Fibroblast of skin of left biceps (primary cell): ENCODE measurements around the gene MUC5AC.
"Not testable (repeated sequence)": the region's sequence is repeated elsewhere in the genome, so short reads cannot be mapped to it uniquely, and the experiment has no call there.

Source experiments
- DNase-seq, 2 experiments: peaks; one replicate each; pipeline ENCODE4 v3.0.0-alpha.2; 2013; ENCODE audit warnings: low read depth in 2 of 2

MUC5AC gene, protein sequence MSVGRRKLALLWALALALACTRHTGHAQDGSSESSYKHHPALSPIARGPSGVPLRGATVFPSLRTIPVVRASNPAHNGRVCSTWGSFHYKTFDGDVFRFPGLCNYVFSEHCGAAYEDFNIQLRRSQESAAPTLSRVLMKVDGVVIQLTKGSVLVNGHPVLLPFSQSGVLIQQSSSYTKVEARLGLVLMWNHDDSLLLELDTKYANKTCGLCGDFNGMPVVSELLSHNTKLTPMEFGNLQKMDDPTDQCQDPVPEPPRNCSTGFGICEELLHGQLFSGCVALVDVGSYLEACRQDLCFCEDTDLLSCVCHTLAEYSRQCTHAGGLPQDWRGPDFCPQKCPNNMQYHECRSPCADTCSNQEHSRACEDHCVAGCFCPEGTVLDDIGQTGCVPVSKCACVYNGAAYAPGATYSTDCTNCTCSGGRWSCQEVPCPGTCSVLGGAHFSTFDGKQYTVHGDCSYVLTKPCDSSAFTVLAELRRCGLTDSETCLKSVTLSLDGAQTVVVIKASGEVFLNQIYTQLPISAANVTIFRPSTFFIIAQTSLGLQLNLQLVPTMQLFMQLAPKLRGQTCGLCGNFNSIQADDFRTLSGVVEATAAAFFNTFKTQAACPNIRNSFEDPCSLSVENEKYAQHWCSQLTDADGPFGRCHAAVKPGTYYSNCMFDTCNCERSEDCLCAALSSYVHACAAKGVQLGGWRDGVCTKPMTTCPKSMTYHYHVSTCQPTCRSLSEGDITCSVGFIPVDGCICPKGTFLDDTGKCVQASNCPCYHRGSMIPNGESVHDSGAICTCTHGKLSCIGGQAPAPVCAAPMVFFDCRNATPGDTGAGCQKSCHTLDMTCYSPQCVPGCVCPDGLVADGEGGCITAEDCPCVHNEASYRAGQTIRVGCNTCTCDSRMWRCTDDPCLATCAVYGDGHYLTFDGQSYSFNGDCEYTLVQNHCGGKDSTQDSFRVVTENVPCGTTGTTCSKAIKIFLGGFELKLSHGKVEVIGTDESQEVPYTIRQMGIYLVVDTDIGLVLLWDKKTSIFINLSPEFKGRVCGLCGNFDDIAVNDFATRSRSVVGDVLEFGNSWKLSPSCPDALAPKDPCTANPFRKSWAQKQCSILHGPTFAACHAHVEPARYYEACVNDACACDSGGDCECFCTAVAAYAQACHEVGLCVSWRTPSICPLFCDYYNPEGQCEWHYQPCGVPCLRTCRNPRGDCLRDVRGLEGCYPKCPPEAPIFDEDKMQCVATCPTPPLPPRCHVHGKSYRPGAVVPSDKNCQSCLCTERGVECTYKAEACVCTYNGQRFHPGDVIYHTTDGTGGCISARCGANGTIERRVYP (N-terminal part only)

DNA sequence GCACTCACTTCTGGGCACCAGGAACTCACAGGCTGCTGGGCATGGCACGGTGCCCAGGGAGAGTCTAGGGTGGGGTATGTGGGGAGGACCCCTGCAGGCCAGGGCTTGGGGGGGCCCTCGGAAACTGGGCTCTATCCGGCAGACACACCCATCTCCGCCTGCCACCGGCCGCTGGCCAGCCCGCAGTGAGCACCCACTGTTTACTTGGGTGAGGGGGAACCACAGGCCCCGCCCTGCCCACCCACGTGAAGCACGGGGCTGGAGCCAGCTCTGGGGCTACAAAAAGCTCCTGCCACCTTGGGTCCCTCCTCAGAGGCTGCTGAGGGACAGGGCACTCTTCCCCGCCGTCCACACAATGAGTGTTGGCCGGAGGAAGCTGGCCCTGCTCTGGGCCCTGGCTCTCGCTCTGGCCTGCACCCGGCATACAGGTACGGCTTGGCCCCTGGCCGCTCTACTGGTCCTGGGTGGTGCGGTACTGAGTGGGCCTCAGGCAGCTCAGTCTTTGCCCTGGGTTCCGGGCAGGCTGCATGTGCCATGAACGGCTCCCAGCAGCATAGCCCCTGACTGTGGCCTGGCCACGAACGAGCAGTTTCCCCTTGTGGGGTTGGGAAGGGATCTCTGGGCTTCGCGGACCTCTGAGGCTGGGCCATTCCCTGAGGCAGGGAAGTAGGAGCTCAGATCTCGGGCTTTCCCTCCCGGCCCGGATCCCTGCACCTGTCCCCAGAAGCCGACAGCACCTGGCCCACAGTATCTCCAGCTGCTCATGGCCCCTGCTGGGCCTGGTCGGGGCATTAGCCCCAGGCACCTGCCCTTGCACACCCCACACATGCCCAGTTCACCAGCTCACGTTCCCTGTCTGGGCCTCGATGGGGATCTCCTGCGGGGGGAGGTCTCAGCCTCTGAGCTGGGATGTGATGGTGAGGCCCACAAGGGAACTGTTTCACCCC lies at the start of gene MUC5AC:
Gene MUC5AC, plus strand, starts transcription at position 309 of the 947 bp plus-strand sequence. Its CDS starts 47 bp downstream, at position 356.
- DNase-seq = no peak

DNA sequence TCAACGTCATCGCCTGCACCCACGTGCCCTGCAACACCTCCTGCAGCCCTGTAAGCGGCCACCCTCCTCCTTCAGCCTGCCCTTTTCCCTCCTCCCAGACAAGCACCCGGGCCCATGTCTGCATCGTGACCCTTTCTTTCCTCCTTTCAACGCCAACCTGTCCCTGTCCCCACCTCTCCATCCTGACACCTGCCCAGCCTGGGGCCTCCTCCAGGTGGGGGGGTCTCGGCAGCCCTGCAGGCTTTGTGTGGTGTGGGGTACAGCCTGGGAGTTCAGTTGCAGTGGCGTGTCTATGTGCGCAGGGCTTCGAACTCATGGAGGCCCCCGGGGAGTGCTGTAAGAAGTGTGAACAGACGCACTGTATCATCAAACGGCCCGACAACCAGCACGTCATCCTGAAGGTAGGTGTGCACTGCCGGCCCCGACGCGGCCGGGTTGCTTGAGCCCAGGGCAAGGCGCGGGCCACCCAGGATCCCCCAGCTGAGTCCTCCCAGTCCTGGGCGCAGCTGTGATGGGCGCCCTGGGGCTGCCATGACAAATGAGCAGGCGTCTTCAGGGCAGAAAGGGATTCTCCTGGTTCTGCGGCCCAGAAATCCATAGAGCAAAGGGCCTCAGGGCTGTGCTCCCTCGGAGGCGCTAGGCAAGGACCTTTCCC lies 49.4 kb upstream of the MUC5AC start:
- no peak for DNase-seq

- DNase-seq = no peak
These were observed 48.4 kb upstream of the MUC5AC start for GRCh38 chr11:1109101-1109917.

GRCh38 chr11:1109918-1110705 lies 47.6 kb upstream of the MUC5AC start:
- DNase-seq = no peak

DNA sequence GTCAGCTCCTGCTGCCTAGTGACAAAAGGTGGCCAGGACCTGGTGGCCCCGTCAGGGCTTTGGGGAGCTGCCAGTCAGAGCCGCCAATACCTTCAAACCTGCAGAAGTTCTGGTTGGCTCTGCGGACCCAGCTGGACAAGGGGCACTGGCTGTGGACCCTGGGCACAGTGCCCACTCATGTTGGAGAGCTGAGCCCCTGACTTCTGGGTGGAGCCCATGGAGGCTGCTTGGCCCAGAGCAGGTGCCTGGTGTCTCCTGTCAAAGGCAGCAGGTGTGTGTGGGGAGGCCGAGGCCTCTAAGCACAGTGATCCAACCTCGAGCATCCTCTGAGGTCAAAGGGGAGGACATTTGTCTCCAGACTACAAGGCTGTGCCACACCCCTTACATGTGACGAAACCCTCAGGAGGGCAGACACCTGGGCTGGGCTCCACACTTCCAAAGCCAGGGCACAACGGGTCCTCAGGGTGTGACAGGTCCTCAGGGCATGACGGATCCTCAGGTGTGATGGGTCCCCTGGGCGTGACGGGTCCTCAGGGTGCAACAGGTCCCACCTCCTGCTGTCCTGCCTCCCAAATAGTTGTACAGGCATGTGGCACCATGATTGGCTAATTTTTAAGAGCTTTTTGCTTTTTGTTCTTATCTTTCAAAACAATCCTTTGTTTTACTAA lies 46.1 kb upstream of the MUC5AC start:
- no peak for DNase-seq

DNA sequence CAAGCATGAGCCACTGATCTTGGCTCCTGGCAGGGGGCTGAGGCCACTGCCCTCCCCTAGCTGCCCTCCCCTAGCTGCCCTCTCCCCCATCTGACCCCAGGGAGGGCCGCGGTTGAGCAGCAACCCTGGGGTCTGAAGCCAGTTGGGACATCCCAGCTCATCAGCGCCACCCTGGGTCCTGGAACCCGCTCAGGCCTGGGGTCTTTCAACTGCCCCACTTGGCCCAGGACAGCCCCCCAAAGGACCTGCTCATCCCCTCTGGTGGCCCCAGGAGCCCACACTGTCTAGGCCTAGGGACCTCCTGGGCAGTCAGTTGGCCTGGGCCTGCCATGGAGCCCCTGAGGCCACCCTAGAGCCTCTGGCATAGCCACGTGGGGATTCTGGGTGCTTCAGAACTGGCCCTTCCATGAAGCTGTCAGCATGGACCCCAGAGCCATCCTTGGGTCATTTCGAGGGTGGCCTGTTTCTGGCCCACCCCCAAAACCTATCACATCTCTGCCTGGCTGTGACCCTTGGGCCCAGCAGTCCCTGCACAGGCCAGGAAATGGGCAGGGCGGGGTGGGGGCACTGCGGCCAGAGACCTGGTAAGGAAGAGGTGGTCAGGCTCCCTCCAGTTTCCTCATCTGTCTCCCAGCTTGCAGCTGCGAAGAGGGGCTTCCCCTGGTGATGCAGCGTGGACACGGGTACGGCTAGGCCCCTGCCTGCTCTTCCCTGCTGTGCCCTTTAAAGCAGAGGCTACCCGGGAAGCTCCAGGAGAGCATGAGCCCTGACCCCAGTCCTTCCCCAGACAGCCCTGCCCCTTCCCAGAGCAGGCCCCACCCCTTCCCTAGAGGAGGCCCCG lies 45.2 kb upstream of the MUC5AC start:
- DNase-seq = no peak

DNA sequence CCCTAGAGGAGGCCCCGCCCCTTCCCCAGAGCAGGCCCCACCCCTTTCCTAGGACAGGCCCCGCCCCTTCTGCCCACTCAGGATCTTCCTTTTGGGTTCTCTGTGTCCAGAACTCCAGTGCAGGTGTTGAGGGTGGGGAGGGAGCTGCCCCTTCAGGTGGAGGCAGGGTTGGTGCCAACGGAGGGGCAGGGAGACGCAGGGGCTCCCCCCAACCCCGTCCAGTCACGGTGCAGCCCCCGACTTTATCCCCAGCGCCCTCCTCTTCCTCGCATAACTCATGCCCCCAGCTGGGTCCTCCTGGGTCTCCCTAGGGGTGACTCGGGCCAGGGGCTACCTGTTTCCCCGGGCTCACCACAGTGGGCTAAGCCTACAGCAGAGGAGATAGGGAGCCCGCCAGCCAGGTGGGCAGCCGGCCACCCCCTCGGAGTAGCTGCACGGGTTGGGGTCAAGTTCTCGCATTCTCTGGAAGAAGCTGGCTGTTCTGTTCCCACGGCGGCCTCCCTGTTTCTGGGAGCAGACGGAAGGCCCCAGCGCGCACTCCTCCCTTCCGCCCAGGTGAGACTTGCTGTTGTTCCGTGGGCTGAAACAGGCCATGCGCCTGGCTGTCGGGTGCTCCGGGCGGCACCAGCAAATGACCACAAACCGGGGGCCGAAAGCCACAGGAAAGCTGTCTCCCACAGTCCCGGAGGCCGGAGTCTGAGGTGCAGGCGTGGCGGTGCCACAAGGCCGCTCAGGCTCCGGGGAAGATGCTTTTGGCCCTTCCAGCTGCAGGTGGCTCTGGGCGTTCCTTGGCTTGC lies 44.1 kb upstream of the MUC5AC start:
- no peak for DNase-seq

GRCh38 chr11:1115292-1115691 lies 42.5 kb upstream of the MUC5AC start:
- not testable (repeated sequence) for DNase-seq

DNA sequence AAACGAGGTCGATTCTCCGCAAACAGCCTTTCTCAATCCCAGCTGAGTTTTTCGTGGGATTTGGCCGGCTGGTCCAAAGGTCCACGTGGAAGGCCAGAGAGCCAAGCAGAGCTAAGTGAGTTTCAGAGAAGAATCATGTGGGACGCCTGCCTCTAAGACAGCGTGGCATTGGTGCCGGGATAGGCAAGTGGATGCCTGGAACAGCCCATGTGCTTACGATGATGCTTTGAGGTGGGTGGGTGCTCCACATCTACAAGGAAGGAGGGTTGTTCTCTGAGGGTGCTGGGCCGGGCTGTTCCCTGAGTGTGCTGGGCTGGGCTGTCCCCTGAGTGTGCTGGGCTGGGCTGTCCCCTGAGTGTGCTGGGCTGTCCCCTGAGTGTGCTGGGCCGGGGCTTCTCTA lies 41.6 kb upstream of the MUC5AC start:
- no peak for DNase-seq

- no peak for DNase-seq
These were observed 40.9 kb upstream of the MUC5AC start for GRCh38 chr11:1116666-1117390.

- no peak for DNase-seq
These were observed 39.8 kb upstream of the MUC5AC start for GRCh38 chr11:1117992-1118391.

- no peak for DNase-seq
These were observed 38.8 kb upstream of the MUC5AC start for GRCh38 chr11:1118755-1119603.

GRCh38 chr11:1119604-1120146 lies 38.1 kb upstream of the MUC5AC start:
- no peak for DNase-seq
